Thymus (tissue), 11 donors: ENCODE results near the gene NCAM1. TPM values are rescaled to one million over a fixed set of nuclear protein-coding genes. Genes with fewer than 3 reads are reported as not detected.

Source experiments
- DNase-seq, 9 donors: peaks; one replicate each; pipeline ENCODE4 v3.0.0-alpha.2; 2013; ENCODE audit warnings: low spot score in 9 of 9, low read depth in 6 of 9, missing footprints in 1 of 9
- H3K27ac ChIP-seq, 2 donors: one replicate each; pipeline ENCODE4 v1.5.1; 2013; ENCODE audit warnings: control low read depth in 1 of 2, low read depth in 1 of 2, low read length in 1 of 2, mild to moderate bottlenecking in 1 of 2, moderate library complexity in 1 of 2
- H3K27me3 ChIP-seq, 2 donors: one replicate each; pipeline ENCODE4 v1.5.1; 2013; ENCODE audit warnings: low read length in 1 of 2; ENCODE audit not compliant: control insufficient read depth in 2 of 2, insufficient read depth in 1 of 2
- H3K36me3 ChIP-seq, 2 donors: one replicate each; pipeline ENCODE4 v1.5.1; 2013; ENCODE audit warnings: low read length in 1 of 2, mild to moderate bottlenecking in 1 of 2, moderate library complexity in 1 of 2; ENCODE audit not compliant: control insufficient read depth in 2 of 2, insufficient read depth in 2 of 2
- H3K4me1 ChIP-seq, 2 donors: one replicate each; pipeline ENCODE4 v1.5.1; 2013; ENCODE audit warnings: low read length in 2 of 2; ENCODE audit not compliant: control insufficient read depth in 2 of 2, insufficient read depth in 2 of 2
- H3K4me3 ChIP-seq, 2 donors: one replicate each; pipeline ENCODE4 v1.5.1; 2013; ENCODE audit warnings: low read length in 2 of 2, control low read depth in 1 of 2, mild to moderate bottlenecking in 1 of 2
- H3K9me3 ChIP-seq, 2 donors: one replicate each; pipeline ENCODE4 v1.5.1; 2013; ENCODE audit warnings: low read length in 1 of 2, mild to moderate bottlenecking in 1 of 2; ENCODE audit not compliant: control insufficient read depth in 2 of 2, insufficient read depth in 1 of 2
- WGBS: extraction: QIAGEN DNeasy Blood & Tissue Kit; methylation state at CpG from one replicate; pipeline ENCODE4 v1.1.7; 2013; 5-methylcytosine and 5-hydroxymethylcytosine counted together
- polyA plus RNA-seq: library from polyadenylated mRNA; stranded (reverse); fragments of 200-250 nt; gene quantifications from one replicate; pipeline ENCODE4 v1.2.3, GENCODE V29; 2013
- total RNA-seq: library from RNA; stranded (reverse); fragments of 120-200 nt; gene quantifications from one replicate; pipeline ENCODE4 v1.2.4, GENCODE V29; 2013
- donor health status: healthy.

Gene NCAM1
- total and polyA plus RNA-seq, 2 donors: 0.47 to 0.68 TPM

DNA sequence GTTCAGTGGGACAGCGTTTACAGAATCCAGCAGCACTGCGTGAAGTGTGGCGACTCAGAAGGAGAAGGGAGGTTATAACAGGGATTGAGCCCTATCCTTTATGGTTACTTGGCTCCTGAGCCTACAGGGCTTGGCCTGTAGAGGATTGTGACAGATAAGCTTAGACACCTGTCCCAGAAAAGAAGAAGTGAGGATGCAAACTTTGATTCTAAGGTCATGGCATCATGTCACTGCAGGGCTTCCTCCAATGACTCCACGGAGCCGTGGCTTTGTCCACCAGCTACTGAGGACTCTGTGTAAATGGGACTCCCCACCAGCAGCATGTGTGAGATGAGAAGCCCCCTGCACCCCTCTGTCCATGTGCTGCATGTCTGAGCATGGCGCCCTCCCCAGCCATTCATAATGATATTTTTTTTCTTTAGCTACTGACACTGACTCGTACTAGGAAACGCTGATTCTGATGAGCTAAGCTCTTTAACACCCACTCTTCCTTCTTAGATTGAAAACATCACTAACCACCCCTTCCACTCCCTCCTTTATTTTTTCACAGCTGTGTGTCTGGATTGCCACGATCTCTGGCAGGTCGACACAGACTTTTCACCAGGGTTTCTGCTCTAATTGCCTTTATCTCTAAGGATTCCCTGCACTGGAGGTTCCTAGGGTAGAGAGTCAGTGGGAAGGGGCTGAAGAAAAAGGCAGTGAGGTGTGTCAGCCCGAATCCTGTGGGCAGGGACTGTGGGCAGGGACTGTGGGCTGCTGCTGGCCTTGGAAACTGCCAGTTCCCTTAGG, 287.7 kb downstream of the NCAM1 start:
- Histone ChIP-seq H3K27me3 (peaks cover 0 to 4% of the 10 kb centered on the region in 2 donors), H3K36me3 (no peaks in the 10 kb centered on the region), H3K4me1 (no peaks in the 10 kb centered on the region), H3K9me3 (no peaks in the 10 kb centered on the region), H3K4me3 (no peak overlapping the region), H3K27ac (no peak overlapping the region)
- 81% methylated on average over 11 of the region's 11 CpGs for WGBS
- no peak for DNase-seq

- H3K4me3 ChIP-seq: no peak overlapping the region
- no peak overlapping the region for H3K27ac ChIP-seq
- H3K9me3 ChIP-seq: no peaks in the 10 kb centered on the region
- WGBS: 17% methylated on average over 2 of the region's 2 CpGs
- no peak for DNase-seq
- H3K36me3 ChIP-seq: no peaks in the 10 kb centered on the region
- H3K4me1 ChIP-seq: no peaks in the 10 kb centered on the region
- H3K27me3 ChIP-seq: peaks cover 0 to 2% of the 10 kb centered on the region in 2 donors
Measured at GRCh38 chr11:113249491-113249763, 288.2 kb downstream of the NCAM1 start.

GRCh38 chr11:113249786-113250185, 288.6 kb downstream of the NCAM1 start:
- no peak overlapping the region for H3K4me3 ChIP-seq
- H3K27ac ChIP-seq: no peak overlapping the region
- H3K36me3 ChIP-seq: no peaks in the 10 kb centered on the region
- DNase-seq: no peak
- peaks cover 0 to under 1% of the 10 kb centered on the region in 2 donors for H3K27me3 ChIP-seq
- no peaks in the 10 kb centered on the region for H3K9me3 ChIP-seq
- no peaks in the 10 kb centered on the region for H3K4me1 ChIP-seq
- 89% methylated on average over 6 of the region's 6 CpGs for WGBS

DNA sequence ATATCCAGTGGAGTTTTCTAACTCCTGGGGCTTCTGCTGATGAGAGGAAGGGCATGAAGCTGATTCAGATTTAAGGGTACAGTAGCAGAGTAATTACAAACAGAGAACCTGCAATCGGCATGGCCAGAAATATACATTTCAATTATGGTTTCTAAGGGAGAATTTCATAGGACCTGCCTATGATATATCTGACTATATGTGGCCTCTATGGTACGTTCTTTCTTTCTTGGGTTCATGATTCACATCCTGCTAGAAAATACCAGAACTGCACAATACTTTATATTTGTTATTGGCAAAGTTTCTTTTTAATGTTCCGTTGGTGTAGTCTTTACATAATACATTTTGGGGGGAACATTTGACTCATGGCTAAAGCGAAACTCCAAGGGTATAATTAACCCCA, 290.1 kb downstream of the NCAM1 start:
- Histone ChIP-seq H3K4me3 (no peak overlapping the region), H3K36me3 (no peaks in the 10 kb centered on the region), H3K9me3 (no peaks in the 10 kb centered on the region), H3K4me1 (no peaks in the 10 kb centered on the region), H3K27me3 (no peaks in the 10 kb centered on the region), H3K27ac (no peak overlapping the region)
- no peak for DNase-seq
- WGBS: 92% methylated on average over 4 of the region's 4 CpGs

DNA sequence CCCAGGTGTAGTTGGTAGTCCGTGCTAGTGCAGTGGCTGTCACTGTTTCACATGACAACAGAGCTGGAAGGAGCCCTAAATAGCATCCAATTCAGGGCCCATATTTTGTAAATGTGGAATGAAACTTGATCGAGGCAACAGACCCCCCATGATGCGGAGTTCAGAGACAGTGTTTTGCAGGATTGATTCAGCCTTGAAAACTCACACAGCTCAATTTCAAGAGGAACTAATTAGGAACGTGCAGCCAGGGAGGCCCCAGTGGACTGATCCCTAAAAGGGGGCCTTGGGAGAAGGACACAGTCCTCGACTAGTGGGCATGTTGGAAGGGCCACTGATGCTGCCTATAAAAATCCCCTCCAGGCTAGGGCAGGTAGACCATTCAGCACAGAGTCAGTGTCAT, 292.2 kb downstream of the NCAM1 start:
- WGBS: 77% methylated on average over 5 of the region's 5 CpGs
- Histone ChIP-seq H3K27ac (no peak overlapping the region), H3K4me3 (no peak overlapping the region)

DNA sequence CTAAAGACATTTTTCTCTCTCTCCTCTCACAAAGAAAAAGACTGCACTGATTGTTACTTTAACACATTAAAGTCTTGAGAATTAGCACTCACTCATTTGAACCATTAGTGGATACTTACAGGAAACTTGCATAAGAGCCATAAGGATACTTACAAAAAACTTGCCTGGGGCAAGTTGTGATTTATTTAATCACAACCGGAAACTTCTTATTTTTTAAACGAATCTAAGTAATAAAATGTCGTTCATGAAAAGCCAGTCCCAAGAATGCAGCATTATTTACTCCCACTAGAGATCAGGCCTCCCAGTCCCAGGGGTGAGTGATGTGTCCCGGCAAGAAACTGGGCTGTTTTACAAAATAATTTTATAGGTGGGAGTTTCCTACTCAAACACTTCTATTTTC, 293.9 kb downstream of the NCAM1 start:
- Histone ChIP-seq H3K4me1 (no peaks in the 10 kb centered on the region), H3K9me3 (no peaks in the 10 kb centered on the region), H3K4me3 (no peak overlapping the region), H3K36me3 (no peaks in the 10 kb centered on the region), H3K27me3 (no peaks in the 10 kb centered on the region), H3K27ac (no peak overlapping the region)
- no peak for DNase-seq
- WGBS: 89% methylated on average over 4 of the region's 4 CpGs

More for the DNA sequence above, 292.2 kb downstream of the NCAM1 start:
- DNase-seq: no peak
- Histone ChIP-seq H3K9me3 (no peaks in the 10 kb centered on the region), H3K4me1 (no peaks in the 10 kb centered on the region), H3K27me3 (no peaks in the 10 kb centered on the region), H3K36me3 (no peaks in the 10 kb centered on the region)

DNA sequence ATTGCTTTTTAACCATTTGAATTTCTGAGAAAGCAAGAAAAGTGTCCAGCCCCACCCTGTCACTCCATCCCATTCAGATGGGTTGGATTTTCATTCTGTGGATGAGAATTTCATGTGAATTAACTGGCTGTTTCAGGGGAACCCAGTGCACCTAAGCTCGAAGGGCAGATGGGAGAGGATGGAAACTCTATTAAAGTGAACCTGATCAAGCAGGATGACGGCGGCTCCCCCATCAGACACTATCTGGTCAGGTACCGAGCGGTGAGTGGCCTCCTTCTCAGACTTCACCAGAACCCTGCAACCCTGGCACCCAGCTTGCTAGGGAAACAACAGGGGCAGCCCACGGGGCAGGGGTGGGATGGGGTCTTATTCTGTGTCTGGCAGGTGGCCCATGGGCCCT, 294.5 kb downstream of the NCAM1 start:
- no peaks in the 10 kb centered on the region for H3K9me3 ChIP-seq
- no peaks in the 10 kb centered on the region for H3K27me3 ChIP-seq
- DNase-seq: no peak
- no peaks in the 10 kb centered on the region for H3K36me3 ChIP-seq
- no peak overlapping the region for H3K4me3 ChIP-seq
- WGBS: 90% methylated on average over 6 of the region's 6 CpGs
- no peak overlapping the region for H3K27ac ChIP-seq
- no peaks in the 10 kb centered on the region for H3K4me1 ChIP-seq

DNA sequence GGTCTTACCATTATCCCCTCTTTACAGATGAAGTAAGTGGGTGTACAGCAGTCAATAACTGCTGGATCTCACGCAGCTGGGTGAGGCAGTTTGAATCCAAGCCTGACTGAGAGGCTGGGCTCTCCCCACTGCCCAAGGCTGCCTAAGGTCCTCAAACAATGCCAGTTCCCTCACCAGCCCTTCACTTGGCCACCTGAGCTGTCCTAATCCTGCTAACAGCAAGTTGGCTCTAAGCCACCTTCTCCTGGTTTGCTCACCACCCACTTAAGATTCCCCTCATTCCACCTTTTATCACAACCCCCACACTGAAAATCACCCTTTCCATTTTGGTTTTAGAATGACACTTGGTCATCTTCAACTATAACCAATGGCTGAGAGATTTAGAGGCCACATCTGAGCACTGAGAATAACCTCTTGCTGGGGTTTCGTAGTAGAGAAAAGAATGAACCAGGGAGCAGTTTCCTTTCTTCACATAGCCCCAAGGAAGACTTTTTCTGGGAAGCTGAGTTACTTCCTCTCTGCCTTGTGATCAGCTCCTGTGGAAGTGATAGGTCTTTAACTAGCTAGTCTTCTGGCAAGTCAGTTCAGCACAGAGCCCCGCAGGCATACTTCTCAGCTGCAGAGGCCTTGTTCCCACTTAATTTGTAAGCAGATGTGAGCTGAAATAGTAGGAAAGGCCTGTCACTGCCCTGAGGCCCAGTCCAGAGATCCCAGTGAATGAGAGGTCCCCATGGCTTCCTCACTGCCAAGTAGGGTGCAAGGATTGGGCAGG, 295.4 kb downstream of the NCAM1 start:
- Histone ChIP-seq H3K36me3 (no peaks in the 10 kb centered on the region), H3K27me3 (no peaks in the 10 kb centered on the region), H3K9me3 (no peaks in the 10 kb centered on the region), H3K4me1 (no peaks in the 10 kb centered on the region), H3K27ac (no peak overlapping the region), H3K4me3 (no peak overlapping the region)
- 92% methylated on average over 3 of the region's 3 CpGs for WGBS
- DNase-seq: no peak

DNA sequence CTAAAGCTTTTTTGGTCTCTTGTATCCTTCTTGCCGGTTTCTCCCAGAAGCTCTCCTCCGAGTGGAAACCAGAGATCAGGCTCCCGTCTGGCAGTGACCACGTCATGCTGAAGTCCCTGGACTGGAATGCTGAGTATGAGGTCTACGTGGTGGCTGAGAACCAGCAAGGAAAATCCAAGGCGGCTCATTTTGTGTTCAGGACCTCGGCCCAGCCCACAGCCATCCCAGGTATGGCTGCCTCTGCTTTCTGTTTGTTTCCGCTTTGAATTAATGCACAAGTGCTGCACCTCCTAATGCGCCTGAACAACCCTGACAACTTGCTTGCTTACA, 298.8 kb downstream of the NCAM1 start:
- WGBS: 95% methylated on average over 9 of the region's 9 CpGs
- H3K4me1 ChIP-seq: no peaks in the 10 kb centered on the region
- H3K36me3 ChIP-seq: no peaks in the 10 kb centered on the region
- no peaks in the 10 kb centered on the region for H3K9me3 ChIP-seq
- H3K4me3 ChIP-seq: no peak overlapping the region
- no peak overlapping the region for H3K27ac ChIP-seq
- H3K27me3 ChIP-seq: no peaks in the 10 kb centered on the region
- DNase-seq: no peak
